Measurements from ENCODE around the gene STEAP4. TPM values are rescaled to one million over a fixed set of nuclear protein-coding genes. Genes with fewer than 3 reads are reported as not detected.

The STEAP4 gene
- not detected in 2 replicates for total RNA-seq

GRCh38 chr7:88306590-88307048 lies at the start of gene STEAP4:
STEAP4 (minus strand) TSS chr7:88306894; CDS start chr7:88284269, 22,625 bp downstream.

Other genes with a start within 250 kb of the STEAP4 start
- 137 and 208 TPM in 2 replicates for gene SRI, start 86.9 kb downstream of the STEAP4 start, total RNA-seq